ENCODE data around the gene TSPEAR.

Gene TSPEAR

DNA sequence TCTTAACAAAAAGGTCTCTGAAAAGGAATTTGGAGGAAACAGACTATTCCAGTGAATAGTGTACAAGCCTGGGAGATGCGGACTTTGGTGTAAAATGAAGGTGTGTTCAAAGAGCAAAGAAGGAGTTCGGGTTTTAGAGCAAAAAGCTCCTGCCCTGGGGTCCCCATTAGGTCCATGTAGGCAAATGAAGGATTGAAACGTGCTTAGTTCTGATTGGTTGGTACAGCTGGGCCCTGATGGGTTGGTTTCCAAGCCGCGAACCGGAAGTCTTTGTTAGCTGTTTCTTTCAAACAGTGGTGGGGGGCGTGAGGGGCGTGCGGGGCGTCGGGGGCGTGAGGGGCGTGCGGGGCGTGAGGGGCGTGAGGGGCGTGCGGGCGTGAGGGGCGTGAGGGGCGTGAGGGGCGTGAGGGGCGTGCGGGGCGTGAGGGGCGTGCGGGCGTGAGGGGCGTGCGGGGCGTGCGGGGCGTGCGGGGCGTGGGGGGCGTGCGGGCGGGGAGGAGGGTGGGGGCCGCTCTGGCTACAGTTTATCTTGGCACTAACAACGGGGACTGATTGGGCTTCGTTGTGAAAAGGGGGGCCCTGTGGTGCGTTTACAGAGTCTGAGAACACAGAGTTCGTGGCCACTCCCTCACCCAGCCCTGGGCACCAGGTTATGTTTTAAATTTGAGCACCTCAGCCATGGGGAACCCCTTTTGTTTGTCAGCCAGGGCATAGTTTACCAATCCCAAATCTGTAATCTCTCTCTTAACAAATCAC is 226.7 kb downstream of the TSPEAR start:
- TF ChIP-seq, protein P1, sequence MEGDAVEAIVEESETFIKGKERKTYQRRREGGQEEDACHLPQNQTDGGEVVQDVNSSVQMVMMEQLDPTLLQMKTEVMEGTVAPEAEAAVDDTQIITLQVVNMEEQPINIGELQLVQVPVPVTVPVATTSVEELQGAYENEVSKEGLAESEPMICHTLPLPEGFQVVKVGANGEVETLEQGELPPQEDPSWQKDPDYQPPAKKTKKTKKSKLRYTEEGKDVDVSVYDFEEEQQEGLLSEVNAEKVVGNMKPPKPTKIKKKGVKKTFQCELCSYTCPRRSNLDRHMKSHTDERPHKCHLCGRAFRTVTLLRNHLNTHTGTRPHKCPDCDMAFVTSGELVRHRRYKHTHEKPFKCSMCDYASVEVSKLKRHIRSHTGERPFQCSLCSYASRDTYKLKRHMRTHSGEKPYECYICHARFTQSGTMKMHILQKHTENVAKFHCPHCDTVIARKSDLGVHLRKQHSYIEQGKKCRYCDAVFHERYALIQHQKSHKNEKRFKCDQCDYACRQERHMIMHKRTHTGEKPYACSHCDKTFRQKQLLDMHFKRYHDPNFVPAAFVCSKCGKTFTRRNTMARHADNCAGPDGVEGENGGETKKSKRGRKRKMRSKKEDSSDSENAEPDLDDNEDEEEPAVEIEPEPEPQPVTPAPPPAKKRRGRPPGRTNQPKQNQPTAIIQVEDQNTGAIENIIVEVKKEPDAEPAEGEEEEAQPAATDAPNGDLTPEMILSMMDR (IDR thresholded peaks at IDR 0.05; ENCODE audit: insufficient read depth, low read length, poor library complexity, severe bottlenecking), result no peak
- TF ChIP-seq EZH2phosphoT487 (conservative IDR thresholded peaks at IDR 0.05; ENCODE audit: low read length), result no peak
- Histone ChIP-seq H3K27me3 (ENCODE audit: low read length) (no peaks in the 10 kb centered on the region), H2AFZ (ENCODE audit: low read depth, low read length, severe bottlenecking) (no peak overlapping the region), H3K4me3 (ENCODE audit: insufficient read depth, low read length, poor library complexity, severe bottlenecking) (no peak overlapping the region), H3K4me2 (ENCODE audit: low read depth, low read length, poor library complexity, severe bottlenecking) (no peak overlapping the region), H3F3A (ENCODE audit: insufficient read depth) (no peaks in the 10 kb centered on the region), H3K27ac (ENCODE audit: low read depth, low read length) (no peak overlapping the region), H3K9ac (ENCODE audit: low read length) (no peak overlapping the region), H4K20me1 (ENCODE audit: low read depth, low read length) (no peaks in the 10 kb centered on the region), H3K79me2 (ENCODE audit: insufficient read depth, low read length) (no peaks in the 10 kb centered on the region), H3K9me3 (ENCODE audit: insufficient read depth, low read length) (no peaks in the 10 kb centered on the region), H3K9me2 (replicated peaks; ENCODE audit: insufficient read depth, low read length) (no peaks in the 10 kb centered on the region), H3K36me3 (ENCODE audit: low read length) (no peaks in the 10 kb centered on the region)

DNA sequence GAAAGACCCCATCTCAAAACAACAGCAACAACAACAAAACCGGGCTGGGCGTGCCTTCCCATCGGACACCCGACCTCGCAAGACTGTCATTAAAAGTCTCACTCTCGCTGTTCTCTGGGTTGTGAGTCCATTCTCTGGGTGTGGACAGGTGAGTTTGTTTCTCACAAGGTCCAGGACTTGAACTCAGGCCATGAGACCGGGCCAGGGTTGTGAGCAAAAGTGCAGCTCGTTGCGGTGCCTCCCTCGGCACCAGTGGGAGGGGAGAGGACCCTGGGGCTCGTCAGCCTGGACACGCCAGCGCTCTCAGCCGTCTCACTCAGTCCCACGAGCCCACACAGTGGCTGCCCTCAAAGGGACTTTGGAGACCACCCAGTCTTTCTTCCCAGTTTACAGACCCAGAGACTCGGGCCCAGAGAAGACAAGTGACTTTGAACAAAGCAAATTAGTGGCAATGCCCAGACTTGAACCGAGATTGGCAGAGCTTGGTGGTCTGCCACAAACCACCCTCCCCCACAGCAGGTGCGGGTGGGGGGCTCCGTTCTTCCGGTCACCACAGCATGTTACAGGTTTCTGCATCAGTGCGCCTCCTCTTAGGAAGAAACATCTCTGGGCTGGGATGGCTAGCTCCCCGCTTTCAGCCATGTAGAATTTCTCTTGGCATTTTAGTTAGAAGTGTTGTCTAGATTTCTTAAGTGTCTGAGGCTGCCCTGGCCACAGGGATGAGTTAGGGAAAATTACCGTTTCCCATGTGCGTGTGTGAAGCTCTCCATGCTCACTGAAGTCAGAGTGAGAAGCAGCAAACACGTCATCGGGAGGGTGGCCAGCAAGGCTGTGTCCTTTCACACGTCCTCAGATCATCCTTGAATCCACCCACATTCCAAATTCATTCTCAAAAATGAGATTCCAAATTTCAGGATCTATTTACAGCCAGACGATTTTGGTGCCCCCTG is 227.8 kb downstream of the TSPEAR start:
- TF ChIP-seq, protein P1 (IDR thresholded peaks at IDR 0.05; ENCODE audit: insufficient read depth, low read length, poor library complexity, severe bottlenecking), result no peak
- no peak for TF ChIP-seq EZH2phosphoT487 (conservative IDR thresholded peaks at IDR 0.05; ENCODE audit: low read length)
- Histone ChIP-seq H4K20me1 (ENCODE audit: low read depth, low read length) (no peaks in the 10 kb centered on the region), H3K27me3 (ENCODE audit: low read length) (no peaks in the 10 kb centered on the region), H3K27ac (ENCODE audit: low read depth, low read length) (no peak overlapping the region), H3K4me2 (ENCODE audit: low read depth, low read length, poor library complexity, severe bottlenecking) (no peak overlapping the region), H3K9me2 (replicated peaks; ENCODE audit: insufficient read depth, low read length) (no peaks in the 10 kb centered on the region), H3K79me2 (ENCODE audit: insufficient read depth, low read length) (no peaks in the 10 kb centered on the region), H3K4me3 (ENCODE audit: insufficient read depth, low read length, poor library complexity, severe bottlenecking) (no peak overlapping the region), H3K9ac (ENCODE audit: low read length) (no peak overlapping the region), H2AFZ (ENCODE audit: low read depth, low read length, severe bottlenecking) (no peak overlapping the region), H3F3A (ENCODE audit: insufficient read depth) (no peaks in the 10 kb centered on the region), H3K36me3 (ENCODE audit: low read length) (no peaks in the 10 kb centered on the region), H3K9me3 (ENCODE audit: insufficient read depth, low read length) (no peaks in the 10 kb centered on the region)

DNA sequence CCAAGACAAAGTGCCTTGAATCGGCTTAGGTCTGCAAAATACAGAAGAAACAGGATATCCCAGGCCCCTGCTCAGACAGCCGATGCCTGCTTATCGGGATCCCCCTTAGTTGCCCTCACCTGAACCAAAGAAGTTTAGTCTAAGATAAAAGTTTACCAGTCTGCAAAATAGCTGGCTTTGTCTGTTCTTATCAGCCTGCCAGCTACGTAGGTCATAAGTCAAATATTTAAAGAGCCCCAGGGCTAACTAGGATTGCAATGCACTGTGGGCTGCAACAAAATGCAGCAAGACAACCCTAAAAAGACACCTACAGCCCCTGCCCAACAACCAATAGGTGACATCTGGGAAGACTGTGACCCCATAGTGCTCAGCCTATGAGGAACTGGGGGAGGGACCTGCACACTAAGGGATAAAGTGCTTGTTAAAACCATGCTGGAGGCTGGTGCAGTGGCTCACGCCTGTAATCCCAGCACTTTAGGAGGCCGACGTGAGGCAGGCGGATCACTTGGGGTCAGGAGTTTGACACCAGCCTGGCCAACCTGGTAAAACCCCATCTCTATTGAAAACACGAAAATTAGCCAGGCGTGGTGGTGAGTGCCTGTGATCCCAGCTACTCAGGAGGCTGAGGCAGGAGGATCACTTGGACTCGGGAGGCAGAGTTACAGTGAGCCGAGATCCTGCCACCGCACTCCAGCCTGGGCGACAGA is 228.6 kb downstream of the TSPEAR start:
- TF ChIP-seq, protein P1 (IDR thresholded peaks at IDR 0.05; ENCODE audit: insufficient read depth, low read length, poor library complexity, severe bottlenecking), result no peak
- TF ChIP-seq EZH2phosphoT487 (conservative IDR thresholded peaks at IDR 0.05; ENCODE audit: low read length), result no peak
- Histone ChIP-seq H3K9me3 (ENCODE audit: insufficient read depth, low read length) (no peaks in the 10 kb centered on the region), H3K27ac (ENCODE audit: low read depth, low read length) (no peak overlapping the region), H3K79me2 (ENCODE audit: insufficient read depth, low read length) (no peaks in the 10 kb centered on the region), H4K20me1 (ENCODE audit: low read depth, low read length) (no peaks in the 10 kb centered on the region), H3K9me2 (replicated peaks; ENCODE audit: insufficient read depth, low read length) (no peaks in the 10 kb centered on the region), H3K4me2 (ENCODE audit: low read depth, low read length, poor library complexity, severe bottlenecking) (no peak overlapping the region), H3K36me3 (ENCODE audit: low read length) (no peaks in the 10 kb centered on the region), H3F3A (ENCODE audit: insufficient read depth) (no peaks in the 10 kb centered on the region), H3K27me3 (ENCODE audit: low read length) (no peaks in the 10 kb centered on the region), H3K9ac (ENCODE audit: low read length) (no peak overlapping the region), H3K4me3 (ENCODE audit: insufficient read depth, low read length, poor library complexity, severe bottlenecking) (no peak overlapping the region), H2AFZ (ENCODE audit: low read depth, low read length, severe bottlenecking) (no peak overlapping the region)

Data from SU-DHL-6 (cell line).